ENCODE results near the gene OR1Q1. TPM values are rescaled to one million over a fixed set of nuclear protein-coding genes. Genes with fewer than 3 reads are reported as not detected.
"Not testable (repeated sequence)": the region's sequence is repeated elsewhere in the genome, so short reads cannot be mapped to it uniquely, and the experiment has no call there.

OR1Q1 gene
- total RNA-seq, 1 experiment from 2014 or later = not detected

GRCh38 chr9:122580360-122580759, 34.2 kb upstream of the OR1Q1 start:
- DNase-seq = no peak
- H3K4me2 ChIP-seq (ENCODE audit: insufficient read depth, insufficient read length, low read length) = no peak overlapping the region
- peaks cover 69 to 75% of the 10 kb centered on the region in 2 experiments for H3K9me3 Mint-ChIP-seq
- no peak for TF ChIP-seq CTCF (conservative IDR thresholded peaks at IDR 0.05)
- no peak overlapping the region for H2BK15ac ChIP-seq (ENCODE audit: low read depth, low read length)
- H3K27ac Mint-ChIP-seq = no peak overlapping the region
- no peaks in the 10 kb centered on the region for H3K4me1 Mint-ChIP-seq
- H3K9ac ChIP-seq (ENCODE audit: extremely low read depth, insufficient read length, low read length) = no peak overlapping the region
- no peak overlapping the region for H3K56ac ChIP-seq (ENCODE audit: insufficient read length, low read depth, low read length)
- no peaks in the 10 kb centered on the region for H4K20me1 ChIP-seq (ENCODE audit: control insufficient read depth, insufficient read depth, insufficient read length)
- H3K27me3 ChIP-seq (ENCODE audit: insufficient read depth, low read length) = no peaks in the 10 kb centered on the region
- peaks cover 40% of the 10 kb centered on the region for H3K9me3 ChIP-seq (ENCODE audit: control insufficient read depth, low read depth, low read length)
- no peak overlapping the region for H4K91ac ChIP-seq (ENCODE audit: insufficient read length, low read depth, low read length)
- no CpG with 5 or more reads among the region's 3 CpGs for WGBS (ENCODE audit: extremely low coverage, insufficient read length, low lambda C conversion rate)
- no peaks in the 10 kb centered on the region for H3K79me1 ChIP-seq (ENCODE audit: insufficient read depth, low read depth, low read length, poor library complexity, severe bottlenecking)
- no peaks in the 10 kb centered on the region for H3K79me2 ChIP-seq (ENCODE audit: insufficient read depth, low read length)
- H3K23me2 ChIP-seq (ENCODE audit: insufficient read length, low read depth, low read length, poor library complexity, severe bottlenecking) = no peaks in the 10 kb centered on the region
- H3K36me3 Mint-ChIP-seq (ENCODE audit: insufficient read depth in 1 of 3, low read depth in 3 of 3) = peaks cover 0 to 16% (median 0%) of the 10 kb centered on the region in 3 experiments; a peak in 4 of 7 replicates
- H3K18ac ChIP-seq (ENCODE audit: insufficient read length, low read depth, low read length) = no peak overlapping the region
- H3T11ph ChIP-seq (ENCODE audit: low read length) = no peak overlapping the region
- H2BK12ac ChIP-seq (ENCODE audit: insufficient read length, low read depth, low read length) = no peak overlapping the region
- H2BK120ac ChIP-seq (ENCODE audit: low read depth, low read length, poor library complexity, severe bottlenecking) = no peak overlapping the region
- no peak overlapping the region for H3K27ac ChIP-seq (ENCODE audit: insufficient read length, low read depth, low read length)
- no peak overlapping the region for H2BK20ac ChIP-seq (ENCODE audit: low read depth, low read length, poor library complexity, severe bottlenecking)
- no peak overlapping the region for H2AK5ac ChIP-seq (ENCODE audit: insufficient read length, low read length)
- no peak overlapping the region for H3K4me3 Mint-ChIP-seq
- no peaks in the 10 kb centered on the region for H3K27me3 Mint-ChIP-seq (ENCODE audit: low read depth)
- H2BK5ac ChIP-seq (ENCODE audit: insufficient read length, low read length) = no peak overlapping the region
- no peaks in the 10 kb centered on the region for H3K4me1 ChIP-seq (ENCODE audit: insufficient read depth, low read length)
- no peak overlapping the region for H3K14ac ChIP-seq (ENCODE audit: insufficient read depth, low read length)
- H3K23ac ChIP-seq (ENCODE audit: insufficient read length, low read depth, low read length) = no peak overlapping the region
- H4K8ac ChIP-seq (replicated peaks; ENCODE audit: insufficient read length, low read depth, low read length) = no peak overlapping the region
- no peak overlapping the region for H2AFZ ChIP-seq (ENCODE audit: low read length)
- no peak overlapping the region for H3K4ac ChIP-seq (ENCODE audit: low read depth, low read length)
- no peak overlapping the region for H4K5ac ChIP-seq (ENCODE audit: insufficient read length, low read depth, low read length)

- H3K4me1 ChIP-seq (ENCODE audit: insufficient read depth, low read length); H2BK12ac ChIP-seq (ENCODE audit: insufficient read length, low read depth, low read length); H3K23me2 ChIP-seq (ENCODE audit: insufficient read length, low read depth, low read length, poor library complexity, severe bottlenecking); H2BK120ac ChIP-seq (ENCODE audit: low read depth, low read length, poor library complexity, severe bottlenecking); H3K4me3 Mint-ChIP-seq; H2BK20ac ChIP-seq (ENCODE audit: low read depth, low read length, poor library complexity, severe bottlenecking); H2AK5ac ChIP-seq (ENCODE audit: insufficient read length, low read length); H3K9ac ChIP-seq (ENCODE audit: extremely low read depth, insufficient read length, low read length); H2BK5ac ChIP-seq (ENCODE audit: insufficient read length, low read length); H4K5ac ChIP-seq (ENCODE audit: insufficient read length, low read depth, low read length); H4K91ac ChIP-seq (ENCODE audit: insufficient read length, low read depth, low read length); H2BK15ac ChIP-seq (ENCODE audit: low read depth, low read length); H3K79me2 ChIP-seq (ENCODE audit: insufficient read depth, low read length); H3K18ac ChIP-seq (ENCODE audit: insufficient read length, low read depth, low read length); DNase-seq; H3K4me1 Mint-ChIP-seq; H3K4me2 ChIP-seq (ENCODE audit: insufficient read depth, insufficient read length, low read length); H3K27me3 Mint-ChIP-seq (ENCODE audit: low read depth); H3K27ac Mint-ChIP-seq; H2AFZ ChIP-seq (ENCODE audit: low read length); H3K27me3 ChIP-seq (ENCODE audit: insufficient read depth, low read length); H3K23ac ChIP-seq (ENCODE audit: insufficient read length, low read depth, low read length); H3K14ac ChIP-seq (ENCODE audit: insufficient read depth, low read length); H3K56ac ChIP-seq (ENCODE audit: insufficient read length, low read depth, low read length); H4K20me1 ChIP-seq (ENCODE audit: control insufficient read depth, insufficient read depth, insufficient read length); H4K8ac ChIP-seq (replicated peaks; ENCODE audit: insufficient read length, low read depth, low read length); H3K79me1 ChIP-seq (ENCODE audit: insufficient read depth, low read depth, low read length, poor library complexity, severe bottlenecking); H3K27ac ChIP-seq (ENCODE audit: insufficient read length, low read depth, low read length); H3K4ac ChIP-seq (ENCODE audit: low read depth, low read length); H3T11ph ChIP-seq (ENCODE audit: low read length): not testable (repeated sequence)
- WGBS (ENCODE audit: extremely low coverage, insufficient read length, low lambda C conversion rate) = no CpG with 5 or more reads among the region's 8 CpGs
- Mint-ChIP-seq H3K36me3 (ENCODE audit: insufficient read depth in 1 of 3, low read depth in 3 of 3) (peaks cover 0 to 18% (median 0%) of the 10 kb centered on the region in 3 experiments; a peak in 3 of 7 replicates), H3K9me3 (peaks cover 69 to 71% of the 10 kb centered on the region in 2 experiments)
- peaks cover 19% of the 10 kb centered on the region for H3K9me3 ChIP-seq (ENCODE audit: control insufficient read depth, low read depth, low read length)
Measured at GRCh38 chr9:122583284-122583683, 31.3 kb upstream of the OR1Q1 start, which contains the start of gene OR1L8. TSS of gene OR1L8 (minus strand) at chr9:122583384. CDS start at chr9:122568477, 14,907 bp downstream.
